ENCODE data around the gene CFAP100.

DNA sequence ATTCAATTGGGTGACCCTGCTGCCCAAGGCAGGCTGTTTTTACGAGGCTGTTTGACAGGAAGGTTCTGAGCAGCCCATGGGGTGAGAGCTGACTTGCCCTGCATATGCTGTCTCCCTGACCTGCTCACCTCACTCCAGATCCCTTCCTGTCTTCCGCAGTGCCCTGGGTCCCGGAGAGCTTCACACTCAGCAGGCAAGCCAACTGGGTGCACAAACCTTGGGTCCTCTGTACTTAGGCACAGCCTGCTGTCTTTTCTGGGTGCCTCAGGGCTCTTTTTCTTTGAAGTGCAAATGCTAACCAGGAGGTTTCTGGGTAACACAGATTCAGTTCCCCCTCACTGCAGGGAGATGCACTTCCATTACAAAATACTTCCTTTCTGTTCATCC, 48.1 kb downstream of the CFAP100 start:
- TF ChIP-seq EZH2 (IDR thresholded peaks at IDR 0.05; ENCODE audit: insufficient read depth, low read length), result no peak
- TF ChIP-seq, protein P1, sequence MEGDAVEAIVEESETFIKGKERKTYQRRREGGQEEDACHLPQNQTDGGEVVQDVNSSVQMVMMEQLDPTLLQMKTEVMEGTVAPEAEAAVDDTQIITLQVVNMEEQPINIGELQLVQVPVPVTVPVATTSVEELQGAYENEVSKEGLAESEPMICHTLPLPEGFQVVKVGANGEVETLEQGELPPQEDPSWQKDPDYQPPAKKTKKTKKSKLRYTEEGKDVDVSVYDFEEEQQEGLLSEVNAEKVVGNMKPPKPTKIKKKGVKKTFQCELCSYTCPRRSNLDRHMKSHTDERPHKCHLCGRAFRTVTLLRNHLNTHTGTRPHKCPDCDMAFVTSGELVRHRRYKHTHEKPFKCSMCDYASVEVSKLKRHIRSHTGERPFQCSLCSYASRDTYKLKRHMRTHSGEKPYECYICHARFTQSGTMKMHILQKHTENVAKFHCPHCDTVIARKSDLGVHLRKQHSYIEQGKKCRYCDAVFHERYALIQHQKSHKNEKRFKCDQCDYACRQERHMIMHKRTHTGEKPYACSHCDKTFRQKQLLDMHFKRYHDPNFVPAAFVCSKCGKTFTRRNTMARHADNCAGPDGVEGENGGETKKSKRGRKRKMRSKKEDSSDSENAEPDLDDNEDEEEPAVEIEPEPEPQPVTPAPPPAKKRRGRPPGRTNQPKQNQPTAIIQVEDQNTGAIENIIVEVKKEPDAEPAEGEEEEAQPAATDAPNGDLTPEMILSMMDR (IDR thresholded peaks at IDR 0.05; ENCODE audit: insufficient read depth, low read depth, low read length), result no peak
